ENCODE results near the gene SLC39A10.
"Not testable (repeated sequence)": the region's sequence is repeated elsewhere in the genome, so short reads cannot be mapped to it uniquely, and the experiment has no call there.

DNA sequence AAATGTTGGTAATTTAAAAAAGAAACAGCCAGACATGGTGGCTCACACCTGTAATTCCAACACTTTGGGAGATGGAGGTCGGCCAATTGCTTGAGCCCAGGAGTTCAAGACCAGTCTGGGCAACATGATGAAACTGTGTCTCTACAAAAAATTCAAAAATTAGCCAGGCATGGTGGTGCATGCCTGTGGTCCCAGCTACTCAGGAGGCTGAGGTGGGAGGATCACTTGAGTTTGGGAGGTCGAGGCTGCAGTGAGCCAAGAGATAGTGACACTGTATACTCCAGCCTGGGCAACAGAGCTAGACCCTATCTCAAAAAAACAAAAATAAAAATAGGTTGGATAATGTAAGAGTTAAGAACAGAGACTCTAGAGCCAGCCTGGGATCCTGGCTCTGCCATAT, 8.7 kb upstream of the SLC39A10 start:
- TF ChIP-seq, protein P1, sequence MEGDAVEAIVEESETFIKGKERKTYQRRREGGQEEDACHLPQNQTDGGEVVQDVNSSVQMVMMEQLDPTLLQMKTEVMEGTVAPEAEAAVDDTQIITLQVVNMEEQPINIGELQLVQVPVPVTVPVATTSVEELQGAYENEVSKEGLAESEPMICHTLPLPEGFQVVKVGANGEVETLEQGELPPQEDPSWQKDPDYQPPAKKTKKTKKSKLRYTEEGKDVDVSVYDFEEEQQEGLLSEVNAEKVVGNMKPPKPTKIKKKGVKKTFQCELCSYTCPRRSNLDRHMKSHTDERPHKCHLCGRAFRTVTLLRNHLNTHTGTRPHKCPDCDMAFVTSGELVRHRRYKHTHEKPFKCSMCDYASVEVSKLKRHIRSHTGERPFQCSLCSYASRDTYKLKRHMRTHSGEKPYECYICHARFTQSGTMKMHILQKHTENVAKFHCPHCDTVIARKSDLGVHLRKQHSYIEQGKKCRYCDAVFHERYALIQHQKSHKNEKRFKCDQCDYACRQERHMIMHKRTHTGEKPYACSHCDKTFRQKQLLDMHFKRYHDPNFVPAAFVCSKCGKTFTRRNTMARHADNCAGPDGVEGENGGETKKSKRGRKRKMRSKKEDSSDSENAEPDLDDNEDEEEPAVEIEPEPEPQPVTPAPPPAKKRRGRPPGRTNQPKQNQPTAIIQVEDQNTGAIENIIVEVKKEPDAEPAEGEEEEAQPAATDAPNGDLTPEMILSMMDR (IDR thresholded peaks at IDR 0.05) = not testable (repeated sequence)
- not testable (repeated sequence) for TF ChIP-seq POLR2A (IDR thresholded peaks at IDR 0.05)

Measured in ovary (tissue), 3 donors.